Chondrocyte (in vitro differentiated cells): ENCODE measurements around the gene FXYD3. TPM values are rescaled to one million over a fixed set of nuclear protein-coding genes. Genes with fewer than 3 reads are reported as not detected.
A peak's percentile ranks its signal among the peaks of the same experiment; 100 is the strongest.

Experiments used
- DNase-seq: peaks from one replicate; pipeline ENCODE4 v3.0.0; 2021; ENCODE audit warnings: mixed read lengths, low spot score
- H3K27ac Mint-ChIP-seq: one replicate; pipeline ENCODE4 v1.8.0; 2021; ENCODE audit warnings: mild to moderate bottlenecking, moderate library complexity, mixed read lengths; ENCODE audit not compliant: unreplicated experiment
- H3K27me3 Mint-ChIP-seq: 2 replicates; pipeline ENCODE4 v1.8.0; 2021; ENCODE audit warnings: low read depth, mixed read lengths
- H3K36me3 Mint-ChIP-seq: 2 replicates; pipeline ENCODE4 v1.8.0; 2021; ENCODE audit warnings: low read depth, mixed read lengths
- H3K4me1 Mint-ChIP-seq: 2 replicates; pipeline ENCODE4 v1.8.0; 2021; ENCODE audit warnings: low read depth, mild to moderate bottlenecking, mixed read lengths
- H3K4me3 Mint-ChIP-seq: one replicate; pipeline ENCODE4 v1.8.0; 2021; ENCODE audit warnings: mild to moderate bottlenecking, moderate library complexity, mixed read lengths; ENCODE audit not compliant: unreplicated experiment
- H3K9me3 Mint-ChIP-seq: 2 replicates; pipeline ENCODE4 v1.8.0; 2021; ENCODE audit warnings: low read depth, mixed read lengths
- total RNA-seq: library from RNA; stranded (reverse); gene quantifications from 3 replicates; pipeline ENCODE4 v1.2.1, GENCODE V29; 2021
- TF ChIP-seq, protein P1 (sequence below): fragments of 200-600 bp; sonication (generic); IDR thresholded peaks from 2 replicates; pipeline ENCODE4 v1.5.0; 2021; ENCODE audit warnings: antibody characterized with exemption, mild to moderate bottlenecking, moderate library complexity

Gene FXYD3
- total RNA-seq, 1 donor from 2014 or later = not detected

DNA sequence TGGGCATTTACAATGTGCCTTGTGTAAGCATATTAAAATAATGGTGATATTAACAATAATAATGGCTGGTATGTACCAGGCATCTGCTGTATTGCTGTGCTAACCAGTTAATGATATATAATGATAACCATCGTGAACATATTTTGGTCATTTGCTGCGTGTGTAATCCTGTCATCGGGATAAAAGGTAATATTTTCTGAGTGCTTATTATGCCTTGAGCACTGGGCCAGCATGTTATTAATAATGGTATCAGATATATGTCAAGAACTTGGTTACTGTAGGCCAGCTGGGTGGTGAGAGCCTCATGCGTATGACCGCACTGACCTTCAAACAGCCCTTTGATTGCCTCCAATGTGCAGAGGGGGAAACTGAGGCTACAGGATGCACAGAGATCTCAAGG is 22.2 kb upstream of the FXYD3 start:
- TF ChIP-seq, protein P1, sequence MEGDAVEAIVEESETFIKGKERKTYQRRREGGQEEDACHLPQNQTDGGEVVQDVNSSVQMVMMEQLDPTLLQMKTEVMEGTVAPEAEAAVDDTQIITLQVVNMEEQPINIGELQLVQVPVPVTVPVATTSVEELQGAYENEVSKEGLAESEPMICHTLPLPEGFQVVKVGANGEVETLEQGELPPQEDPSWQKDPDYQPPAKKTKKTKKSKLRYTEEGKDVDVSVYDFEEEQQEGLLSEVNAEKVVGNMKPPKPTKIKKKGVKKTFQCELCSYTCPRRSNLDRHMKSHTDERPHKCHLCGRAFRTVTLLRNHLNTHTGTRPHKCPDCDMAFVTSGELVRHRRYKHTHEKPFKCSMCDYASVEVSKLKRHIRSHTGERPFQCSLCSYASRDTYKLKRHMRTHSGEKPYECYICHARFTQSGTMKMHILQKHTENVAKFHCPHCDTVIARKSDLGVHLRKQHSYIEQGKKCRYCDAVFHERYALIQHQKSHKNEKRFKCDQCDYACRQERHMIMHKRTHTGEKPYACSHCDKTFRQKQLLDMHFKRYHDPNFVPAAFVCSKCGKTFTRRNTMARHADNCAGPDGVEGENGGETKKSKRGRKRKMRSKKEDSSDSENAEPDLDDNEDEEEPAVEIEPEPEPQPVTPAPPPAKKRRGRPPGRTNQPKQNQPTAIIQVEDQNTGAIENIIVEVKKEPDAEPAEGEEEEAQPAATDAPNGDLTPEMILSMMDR = no peak
- no peak for DNase-seq
- Mint-ChIP-seq H3K27ac (no peak overlapping the region), H3K36me3 (no peaks in the 10 kb centered on the region), H3K27me3 (no peaks in the 10 kb centered on the region), H3K4me1 (peaks cover 5% of the 10 kb centered on the region), H3K9me3 (no peaks in the 10 kb centered on the region), H3K4me3 (no peak overlapping the region)

DNA sequence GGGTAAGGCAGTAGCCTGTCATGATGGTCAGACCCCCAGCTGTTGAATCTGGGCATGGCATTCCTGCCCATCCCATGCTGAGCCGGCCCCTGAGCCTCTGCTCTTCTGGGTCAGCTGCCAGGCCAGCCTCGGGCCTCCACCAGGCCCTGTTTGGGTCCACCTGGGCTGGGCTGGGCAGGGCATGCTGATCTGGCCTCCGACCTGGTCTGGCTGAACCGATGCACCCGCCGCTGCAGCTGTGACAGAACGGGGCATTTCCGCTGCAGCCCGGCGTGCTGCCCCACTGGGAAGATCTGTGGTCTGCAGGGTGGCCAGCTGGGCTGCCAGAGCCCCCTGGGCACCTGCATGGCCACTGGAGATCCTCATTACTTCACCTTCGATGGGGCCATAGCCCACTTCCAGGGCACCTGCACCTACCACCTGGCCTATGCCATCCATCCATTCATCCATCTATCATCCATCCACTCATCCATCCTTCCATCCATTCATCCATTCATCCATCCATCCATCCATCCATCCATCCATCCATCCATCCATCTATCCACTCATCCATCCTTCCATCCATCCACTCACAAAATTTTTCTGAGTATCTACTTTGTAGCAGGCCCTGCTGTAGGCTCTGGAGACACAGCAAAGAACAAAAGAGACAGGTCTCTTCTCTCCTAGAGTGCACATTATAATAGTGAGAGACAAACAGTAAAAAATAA is 21.5 kb upstream of the FXYD3 start:
- H3K4me1 Mint-ChIP-seq = no peaks in the 10 kb centered on the region
- no peak overlapping the region for H3K4me3 Mint-ChIP-seq
- H3K27me3 Mint-ChIP-seq = no peaks in the 10 kb centered on the region
- no peak for DNase-seq
- TF ChIP-seq, protein P1 = no peak
- no peaks in the 10 kb centered on the region for H3K9me3 Mint-ChIP-seq
- no peaks in the 10 kb centered on the region for H3K36me3 Mint-ChIP-seq
- H3K27ac Mint-ChIP-seq = no peak overlapping the region

DNA sequence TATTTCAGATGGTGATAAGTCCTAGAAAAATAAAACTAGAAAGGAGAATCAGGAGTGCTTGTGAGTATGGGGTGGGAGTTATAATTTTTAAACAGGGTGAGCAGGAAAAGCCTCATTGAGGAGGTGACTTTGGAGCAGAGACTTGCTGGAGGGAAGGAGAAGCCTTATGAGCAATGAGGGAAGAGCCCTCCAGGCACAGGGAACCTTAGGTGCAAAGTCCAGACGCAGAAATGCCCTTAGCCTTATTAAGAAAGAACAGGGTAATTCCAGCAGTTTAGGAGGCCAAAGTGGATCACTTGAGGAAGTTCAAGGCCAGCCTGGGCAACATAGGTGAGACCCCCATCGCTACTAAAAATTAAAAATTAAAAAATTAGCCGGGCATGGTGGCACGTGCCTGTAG is 21.0 kb upstream of the FXYD3 start:
- Mint-ChIP-seq H3K4me3 (no peak overlapping the region), H3K9me3 (no peaks in the 10 kb centered on the region), H3K4me1 (no peaks in the 10 kb centered on the region), H3K27ac (no peak overlapping the region), H3K27me3 (no peaks in the 10 kb centered on the region), H3K36me3 (no peaks in the 10 kb centered on the region)
- no peak for DNase-seq
- TF ChIP-seq, protein P1 = no peak

DNA sequence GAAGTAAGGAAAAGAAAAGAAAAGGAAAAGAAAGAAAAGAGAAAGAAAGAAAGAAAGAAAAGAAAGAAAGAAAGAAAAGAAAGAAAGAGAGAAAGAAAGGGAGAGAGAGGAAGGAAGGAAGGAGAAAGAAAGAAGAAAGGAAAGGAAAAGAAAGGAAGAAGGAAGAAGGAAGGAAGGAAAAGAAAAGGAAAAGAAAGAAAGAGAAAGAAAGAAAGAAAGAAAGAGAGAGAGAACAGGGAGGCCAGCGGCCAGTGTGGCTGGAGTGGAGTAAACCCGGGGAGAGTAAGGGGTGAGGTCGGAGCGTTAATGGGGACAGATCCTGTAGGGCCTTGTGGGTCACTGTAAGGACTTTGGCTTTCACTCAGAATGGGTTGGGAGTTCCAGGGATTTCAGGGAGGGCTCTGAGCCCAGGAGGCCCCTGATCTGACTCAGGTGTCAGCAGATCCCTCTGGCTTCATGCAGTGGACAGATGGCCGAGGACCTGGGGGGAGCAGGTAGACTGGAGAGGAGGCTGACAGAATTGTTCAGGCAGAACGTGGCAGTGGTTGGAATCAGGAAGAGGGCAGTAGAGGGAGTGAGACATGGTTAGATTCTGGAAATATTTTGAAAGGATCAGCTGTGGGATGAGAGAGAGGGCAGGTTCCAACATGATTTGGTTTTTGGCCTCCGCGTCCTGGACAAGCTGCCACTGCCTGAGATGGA is 19.8 kb upstream of the FXYD3 start:
- H3K9me3 Mint-ChIP-seq = no peaks in the 10 kb centered on the region
- peak overlapping the region; percentile 38 for H3K27ac Mint-ChIP-seq
- TF ChIP-seq, protein P1 = no peak
- no peaks in the 10 kb centered on the region for H3K36me3 Mint-ChIP-seq
- no peak overlapping the region for H3K4me3 Mint-ChIP-seq
- H3K27me3 Mint-ChIP-seq = no peaks in the 10 kb centered on the region
- no peak for DNase-seq
- no peaks in the 10 kb centered on the region for H3K4me1 Mint-ChIP-seq

DNA sequence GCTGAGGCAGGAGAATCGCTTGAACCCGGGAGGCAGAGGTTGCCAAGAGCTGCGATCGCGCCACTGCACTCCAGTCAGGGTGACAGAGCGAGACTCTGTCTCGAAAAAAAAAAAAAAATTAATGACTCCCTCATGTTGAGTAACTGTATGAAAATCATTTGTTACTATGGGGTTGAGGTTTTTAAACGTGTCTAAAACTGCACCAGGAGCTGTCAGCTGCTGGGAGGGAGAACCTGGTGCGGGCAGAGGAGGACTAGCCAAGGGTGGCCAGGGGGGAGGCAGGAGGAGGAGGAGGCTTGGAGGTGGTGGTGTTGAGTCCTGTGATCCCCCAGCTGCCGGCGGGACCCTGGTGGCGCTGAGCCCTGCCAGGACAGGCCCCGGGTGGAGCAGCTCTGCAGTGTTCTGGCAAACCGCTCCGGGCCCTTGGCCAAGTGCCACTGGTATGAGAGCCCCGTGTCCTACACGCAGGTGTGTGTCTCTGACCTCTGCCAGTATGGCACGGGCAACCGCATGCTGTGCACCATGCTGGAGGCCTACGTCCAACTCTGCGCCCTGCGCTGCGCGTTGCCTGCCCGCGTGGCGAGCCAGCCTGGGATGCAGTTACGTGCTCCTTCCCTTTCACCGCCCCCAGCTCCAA is 17.1 kb upstream of the FXYD3 start:
- peak; percentile 94 for DNase-seq
- H3K36me3 Mint-ChIP-seq = no peaks in the 10 kb centered on the region
- H3K4me3 Mint-ChIP-seq = no peak overlapping the region
- H3K9me3 Mint-ChIP-seq = no peaks in the 10 kb centered on the region
- TF ChIP-seq, protein P1 = no peak
- no peak overlapping the region for H3K27ac Mint-ChIP-seq
- no peaks in the 10 kb centered on the region for H3K27me3 Mint-ChIP-seq
- H3K4me1 Mint-ChIP-seq = no peaks in the 10 kb centered on the region
